Left colon (tissue), 2 donors: Measurements from ENCODE around the gene DHCR7. TPM values are rescaled to one million over a fixed set of nuclear protein-coding genes. Genes with fewer than 3 reads are reported as not detected.
"Not testable (repeated sequence)": the region's sequence is repeated elsewhere in the genome, so short reads cannot be mapped to it uniquely, and the experiment has no call there.

ENCODE experiments used
- ATAC-seq: fragments of 200-7000 bp; cut with Tn5 transposase; one replicate; pipeline ENCODE4 v1.9.1; 2020; ENCODE audit warnings: mild to moderate bottlenecking, moderate library complexity
- DNase-seq, 2 donors: peaks; one replicate each; pipeline ENCODE4 v3.0.0-alpha.2; 2020
- intact Hi-C, 2 donors: fragments of 100-400 bp; cut with DNase I in 1 of 2; cut with micrococcal nuclease in 1 of 2; formaldehyde crosslinking; loops; one replicate each; pipeline versions ENCODE4 v1.11.2 to v1.14.0; 2022; cut with DNase I, micrococcal nuclease
- total RNA-seq, 2 donors: library from RNA; stranded (reverse); fragmentation: NEBNext Ultra II Directional; extraction: Animal tissue kit (Norgen Biotek cat#: 25700); gene quantifications; one replicate each; pipeline ENCODE4 v1.2.1, GENCODE V29; 2021
- donor health status: DM: no; HTN: no; CAD: no.
- donor health status: DM: yes; HTN: yes; CAD: no.

DHCR7 gene
- total RNA-seq, 2 donors from 2014 or later = 56.5 to 126 TPM

- ATAC-seq (no peak), DNase-seq (no peak)
- intact Hi-C loops = no loop called here
These were observed 19.2 kb downstream of the DHCR7 start for GRCh38 chr11:71428861-71429435.

GRCh38 chr11:71426413-71426812, 21.8 kb downstream of the DHCR7 start:
- intact Hi-C loops = no loop called here
- no peak for DNase-seq
- ATAC-seq = no peak

- no peak for ATAC-seq
- intact Hi-C loops = no loop called here
- no peak for DNase-seq
These were observed 22.3 kb downstream of the DHCR7 start for GRCh38 chr11:71425860-71426259.

DNA sequence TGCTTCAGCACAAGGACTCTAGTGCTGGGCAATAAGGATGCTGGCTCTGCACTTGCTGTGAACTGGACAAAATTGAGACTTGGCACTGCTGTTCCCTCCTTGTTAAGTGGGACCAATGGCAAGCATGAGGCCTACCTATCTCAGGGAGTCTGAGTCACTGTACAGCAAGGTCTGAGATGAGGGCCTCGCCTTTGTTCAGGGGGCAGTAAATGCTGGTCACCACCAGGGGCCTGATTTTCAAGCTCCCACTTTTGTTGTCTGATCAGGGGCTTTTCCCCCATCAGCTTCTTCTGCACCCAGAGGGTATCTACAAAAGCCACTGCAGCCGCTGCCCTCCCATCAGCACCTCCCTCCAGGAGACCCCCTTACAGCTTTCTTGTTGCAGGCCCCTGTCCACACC, 22.8 kb downstream of the DHCR7 start:
- intact Hi-C loops = no loop called here
- DNase-seq (no peak), ATAC-seq (no peak)

DNA sequence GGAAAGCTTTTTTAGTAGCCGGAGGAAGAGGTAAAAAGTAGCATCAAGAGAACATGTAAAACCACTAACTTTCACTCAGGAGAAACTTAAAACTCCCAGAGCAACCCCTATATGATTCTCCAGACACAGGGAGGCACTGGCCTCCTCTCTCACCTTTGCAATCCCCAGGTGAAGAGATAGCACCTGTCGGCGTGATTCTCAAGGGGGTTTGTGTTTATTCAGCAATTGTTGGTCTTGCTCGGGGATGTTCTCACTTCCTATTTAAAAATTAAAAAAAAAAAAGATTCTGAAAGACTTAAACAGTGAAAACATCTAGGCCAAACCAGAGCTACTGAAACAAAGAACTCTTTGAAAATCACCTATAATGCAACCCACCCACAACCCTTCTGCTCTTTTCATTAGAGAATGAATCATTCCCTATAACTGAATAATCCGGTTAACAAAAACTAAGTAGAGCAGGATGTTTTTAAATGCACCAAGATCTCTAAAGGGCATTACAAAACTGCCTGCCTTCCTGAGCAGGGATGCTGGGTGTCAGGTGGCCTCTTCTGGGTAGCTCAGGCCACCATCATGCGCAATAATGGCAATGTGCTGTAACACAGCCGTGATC, 24.9 kb downstream of the DHCR7 start:
- intact Hi-C loops = no loop called here
- ATAC-seq = no peak
- DNase-seq = no peak

- DNase-seq, intact Hi-C loops, ATAC-seq: not testable (repeated sequence)
These were observed 25.9 kb downstream of the DHCR7 start for GRCh38 chr11:71422318-71422717.

GRCh38 chr11:71421392-71421950, 26.7 kb downstream of the DHCR7 start:
- intact Hi-C loops = no loop called here
- no peak for DNase-seq
- ATAC-seq = no peak

DNA sequence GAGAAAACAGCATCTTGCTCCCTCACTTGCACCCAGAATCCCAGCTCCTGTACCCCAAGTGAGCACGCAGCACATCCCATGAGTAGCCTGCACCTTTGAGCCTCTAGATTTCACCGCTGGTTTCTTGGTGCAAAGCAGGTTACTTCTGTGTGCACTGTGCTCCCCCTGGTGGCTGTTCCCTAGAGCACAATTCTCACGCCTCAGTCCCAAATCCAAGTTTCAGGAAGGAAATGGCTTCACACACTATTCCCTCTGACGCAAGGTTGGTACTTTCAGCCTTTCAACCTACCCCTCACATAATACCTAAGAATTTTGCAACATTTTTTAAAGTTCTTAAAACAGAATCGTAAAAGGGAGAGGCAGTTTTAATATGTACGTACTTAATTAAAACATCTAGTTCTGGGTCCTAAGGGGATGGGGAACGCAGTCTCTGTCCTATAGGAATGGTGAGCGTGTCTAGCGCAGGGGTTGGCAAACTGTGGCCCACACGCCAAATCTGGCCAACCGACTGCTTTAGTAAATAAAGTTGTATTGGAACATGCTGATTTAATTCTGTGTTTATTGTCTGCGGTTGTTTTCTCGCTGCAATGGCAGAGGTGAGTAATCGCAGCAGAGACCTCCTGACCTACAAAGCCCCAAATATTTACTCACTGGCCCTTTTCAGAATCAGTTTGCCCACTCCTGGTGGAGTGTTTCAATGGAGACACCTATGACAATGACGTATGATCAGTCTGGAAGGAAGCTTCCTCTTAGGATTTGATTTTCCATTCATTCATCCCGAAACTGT, 27.5 kb downstream of the DHCR7 start:
- intact Hi-C loops = no loop called here
- DNase-seq (peak in 1 of 2 donors; percentile 64), ATAC-seq (peak; percentile 84)

GRCh38 chr11:71418643-71419042, 29.6 kb downstream of the DHCR7 start:
- DNase-seq (no peak), ATAC-seq (no peak)
- intact Hi-C loops = no loop called here

DNA sequence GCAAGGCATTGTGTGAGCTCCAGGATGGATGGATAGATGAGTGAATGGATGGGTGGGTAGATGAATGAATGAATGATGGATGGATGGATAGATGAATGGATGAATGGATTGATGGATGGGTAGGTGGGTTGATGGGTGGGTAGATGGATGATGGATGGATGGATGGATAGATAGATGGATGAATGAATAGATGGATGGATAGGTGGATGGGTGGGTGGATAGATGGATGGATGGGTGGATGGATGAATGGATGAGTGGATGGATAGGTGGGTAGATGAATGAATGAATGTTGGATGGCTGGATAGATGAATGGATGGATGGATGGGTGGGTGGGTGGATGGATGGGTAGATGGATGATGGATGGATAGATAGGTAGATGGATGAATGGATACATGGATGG, 33.5 kb downstream of the DHCR7 start:
- ATAC-seq (no peak), DNase-seq (no peak)
- intact Hi-C loops = no loop called here

DNA sequence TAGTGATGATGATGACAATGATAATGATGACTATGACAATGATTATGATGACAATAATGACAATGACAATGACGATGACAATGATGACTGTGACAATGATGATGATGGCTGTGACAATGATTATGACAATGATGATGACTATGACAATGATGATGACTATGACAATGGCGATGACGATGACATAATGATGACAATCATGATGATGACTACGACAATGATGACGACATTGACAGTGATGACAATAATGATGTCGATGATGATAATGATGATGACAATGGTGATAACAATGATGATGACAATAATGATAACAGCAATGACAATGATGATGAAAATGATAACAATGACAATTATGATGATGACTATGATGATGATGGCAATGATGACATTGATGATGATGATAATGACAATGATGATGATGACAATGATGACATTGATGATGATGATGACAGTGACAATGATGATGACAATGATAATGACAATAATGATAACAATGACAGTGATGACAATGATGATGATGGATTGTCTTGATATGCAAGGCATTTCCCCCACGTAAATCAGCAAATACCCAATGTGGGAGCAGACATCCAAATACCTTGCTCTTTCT, 37.7 kb downstream of the DHCR7 start:
- DNase-seq (no peak), ATAC-seq (no peak)
- intact Hi-C loops = no loop called here

GRCh38 chr11:71408826-71409225, 39.4 kb downstream of the DHCR7 start:
- no peak for DNase-seq
- no peak for ATAC-seq
- intact Hi-C loops = no loop called here

DNA sequence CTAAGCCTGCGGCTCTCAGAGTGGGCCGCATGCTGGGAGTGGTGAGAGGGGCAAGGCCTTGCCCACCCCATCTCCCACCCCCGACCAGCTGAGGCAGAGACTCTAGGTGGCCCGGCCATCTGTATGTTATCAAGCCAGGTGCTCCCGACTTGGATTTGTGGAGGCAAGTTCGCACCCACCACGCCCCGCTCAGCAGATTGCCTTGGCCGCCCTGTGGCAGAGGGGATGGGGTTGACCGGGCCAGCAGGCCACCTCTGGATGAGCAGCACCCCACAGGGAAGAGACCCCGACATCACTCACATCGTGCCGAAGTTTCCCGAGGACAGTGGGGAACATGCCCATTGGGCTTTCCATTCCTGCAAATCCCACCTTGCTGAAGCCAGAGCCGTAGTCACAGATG, 40.8 kb downstream of the DHCR7 start:
- intact Hi-C loops = no loop called here
- DNase-seq (no peak), ATAC-seq (no peak)

- DNase-seq (no peak), ATAC-seq (no peak)
- intact Hi-C loops = no loop called here
These were observed 41.5 kb downstream of the DHCR7 start for GRCh38 chr11:71406681-71407080.

GRCh38 chr11:71404209-71404608, 44.0 kb downstream of the DHCR7 start:
- ATAC-seq (no peak), DNase-seq (no peak)
- intact Hi-C loops = no loop called here

DNA sequence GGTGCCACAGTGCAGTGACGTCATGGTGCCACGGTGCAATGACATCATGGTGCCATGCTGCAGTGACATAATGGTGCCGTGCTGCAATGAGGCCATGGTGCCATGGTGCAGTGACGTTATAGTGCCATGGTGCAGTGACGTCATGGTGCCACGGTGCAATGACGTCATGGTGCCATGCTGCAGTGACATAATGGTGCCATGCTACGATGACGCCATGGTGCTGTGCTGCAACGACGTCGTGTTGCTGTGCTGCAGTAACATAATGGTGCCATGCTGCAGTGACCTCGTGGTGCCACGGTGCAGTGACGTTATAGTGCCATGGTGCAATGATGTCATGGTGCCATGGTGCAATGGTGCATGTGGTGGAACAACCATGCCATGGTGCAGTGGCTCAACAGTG, 45.3 kb downstream of the DHCR7 start:
- no peak for ATAC-seq
- intact Hi-C loops = no loop called here
- no peak for DNase-seq

DNA sequence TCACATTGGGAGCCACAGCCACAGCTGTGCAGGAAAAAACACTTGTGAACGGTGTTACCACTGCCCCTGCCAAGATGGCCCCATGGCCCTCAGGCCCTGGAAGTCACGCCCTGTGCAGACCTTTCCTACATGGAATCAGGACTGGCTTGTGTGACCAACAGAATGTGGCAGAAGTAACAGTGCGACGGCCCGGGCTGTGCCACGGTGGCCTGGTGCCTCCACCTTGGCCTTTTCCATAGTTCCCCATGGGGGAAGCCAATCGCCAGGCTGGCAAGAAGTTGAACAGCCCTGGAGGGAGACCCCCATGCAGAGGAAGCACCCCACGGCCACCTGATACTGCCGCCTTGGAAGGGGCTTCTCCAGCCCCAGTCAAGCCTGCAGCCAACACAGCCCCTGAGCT, 48.0 kb downstream of the DHCR7 start:
- DNase-seq (no peak), ATAC-seq (no peak)
- intact Hi-C loops = no loop called here

DNA sequence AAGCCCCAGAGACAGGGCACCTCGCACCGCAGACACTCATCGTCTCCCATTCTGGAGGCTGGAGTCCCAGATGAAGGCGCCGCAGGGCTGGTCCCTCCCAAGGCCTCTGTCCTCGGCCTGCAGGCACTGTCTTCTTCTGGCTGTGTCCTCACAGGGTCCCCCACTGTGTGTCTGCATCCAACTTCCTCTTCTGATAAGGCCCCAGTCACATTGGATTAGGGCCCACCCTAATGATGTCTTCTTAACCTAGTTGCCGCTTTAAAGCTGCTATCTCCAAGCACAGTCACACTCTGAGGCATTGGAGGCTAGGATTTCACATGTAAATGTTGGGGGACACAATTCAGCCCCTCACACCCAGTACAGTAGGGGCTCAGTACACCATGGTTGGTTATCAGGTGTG, 48.9 kb downstream of the DHCR7 start:
- DNase-seq (no peak), ATAC-seq (no peak)
- intact Hi-C loops = no loop called here

DNA sequence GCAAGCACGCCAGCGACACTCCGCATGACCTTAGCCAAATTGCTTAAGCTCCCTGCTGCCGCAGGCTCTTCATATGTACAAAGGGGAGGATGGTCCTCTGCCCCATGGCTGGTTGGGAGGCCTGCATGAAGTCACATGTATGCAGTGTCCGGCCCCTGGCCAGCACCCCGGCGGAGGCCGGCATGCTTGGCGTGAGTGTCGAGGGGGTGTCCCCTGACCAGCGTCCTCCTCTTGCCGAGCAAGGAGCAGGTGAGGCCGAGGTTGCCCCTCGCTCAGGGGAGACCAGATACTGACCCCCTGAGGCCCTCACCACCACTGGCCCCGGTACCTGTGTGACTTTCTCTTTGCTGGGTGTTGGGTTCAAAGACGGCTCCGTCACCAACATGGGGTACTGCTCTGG, 50.2 kb downstream of the DHCR7 start:
- ATAC-seq (no peak), DNase-seq (no peak)
- intact Hi-C loops = no loop called here

- DNase-seq = no peak
- ATAC-seq = no peak
- intact Hi-C loops = no loop called here
These were observed 50.8 kb downstream of the DHCR7 start for GRCh38 chr11:71397331-71397860.
